Femur (tissue), 1 donor: ENCODE data around the gene POLR2B.
A peak's percentile ranks its signal among the peaks of the same experiment; 100 is the strongest.
"Not testable (repeated sequence)": the region's sequence is repeated elsewhere in the genome, so short reads cannot be mapped to it uniquely, and the experiment has no call there.

ENCODE experiments used
- DNase-seq: peaks from one replicate; pipeline ENCODE4 v3.0.0-alpha.2; 2017

Gene POLR2B

GRCh38 chr4:57059890-57060716, 81.4 kb downstream of the POLR2B start:
- DNase-seq = no peak

GRCh38 chr4:57060717-57061067, 82.0 kb downstream of the POLR2B start:
- DNase-seq = not testable (repeated sequence)

GRCh38 chr4:57061395-57061794, 82.7 kb downstream of the POLR2B start:
- DNase-seq = no peak

GRCh38 chr4:57063518-57063917, 84.8 kb downstream of the POLR2B start:
- no peak for DNase-seq

GRCh38 chr4:57064120-57064519, 85.4 kb downstream of the POLR2B start:
- DNase-seq = no peak

GRCh38 chr4:57064811-57065711, 86.4 kb downstream of the POLR2B start:
- DNase-seq = peak; percentile 38

- DNase-seq = no peak
These were observed 87.2 kb downstream of the POLR2B start for GRCh38 chr4:57065730-57066482.

- DNase-seq = no peak
These were observed 89.7 kb downstream of the POLR2B start for GRCh38 chr4:57068237-57068981.

GRCh38 chr4:57070461-57070860, 91.8 kb downstream of the POLR2B start:
- no peak for DNase-seq

GRCh38 chr4:57071326-57071725, 92.6 kb downstream of the POLR2B start:
- no peak for DNase-seq

GRCh38 chr4:57073559-57073958, 94.9 kb downstream of the POLR2B start:
- no peak for DNase-seq

GRCh38 chr4:57074744-57075143, 96.0 kb downstream of the POLR2B start:
- DNase-seq = no peak

- no peak for DNase-seq
These were observed 96.7 kb downstream of the POLR2B start for GRCh38 chr4:57075367-57075766.

GRCh38 chr4:57076646-57077045, 98.0 kb downstream of the POLR2B start:
- DNase-seq = no peak

- no peak for DNase-seq
These were observed 99.1 kb downstream of the POLR2B start for GRCh38 chr4:57077550-57078343.

GRCh38 chr4:57078685-57079521, 100.2 kb downstream of the POLR2B start:
- no peak for DNase-seq
